Retina (tissue), 1 donor: Measurements from ENCODE around the gene SLC7A8.

ENCODE experiments used
- DNase-seq: peaks from one replicate; pipeline ENCODE4 v3.0.0-alpha.2; 2016

Gene SLC7A8

GRCh38 chr14:23093104-23093503 lies 90.4 kb downstream of the SLC7A8 start:
- DNase-seq = no peak

GRCh38 chr14:23091294-23092225 lies 91.9 kb downstream of the SLC7A8 start:
- DNase-seq = no peak

- DNase-seq = no peak
Measured at GRCh38 chr14:23090254-23090636, 93.2 kb downstream of the SLC7A8 start.

- DNase-seq = no peak
Measured at GRCh38 chr14:23089498-23090253, 93.8 kb downstream of the SLC7A8 start.

- DNase-seq = no peak
Measured at GRCh38 chr14:23086565-23086964, 96.9 kb downstream of the SLC7A8 start.

GRCh38 chr14:23085458-23085857 lies 98.0 kb downstream of the SLC7A8 start:
- no peak for DNase-seq

GRCh38 chr14:23080474-23080873 lies 103.0 kb downstream of the SLC7A8 start:
- DNase-seq = no peak

GRCh38 chr14:23079716-23080115 lies 103.7 kb downstream of the SLC7A8 start:
- no peak for DNase-seq

GRCh38 chr14:23078692-23079116 lies 104.8 kb downstream of the SLC7A8 start:
- no peak for DNase-seq

GRCh38 chr14:23077962-23078361 lies 105.5 kb downstream of the SLC7A8 start:
- DNase-seq = no peak

GRCh38 chr14:23076785-23077408 lies 106.6 kb downstream of the SLC7A8 start:
- DNase-seq = no peak
